ENCODE measurements around the gene KIF26B. TPM values are rescaled to one million over a fixed set of nuclear protein-coding genes. Genes with fewer than 3 reads are reported as not detected.

Gene KIF26B
- total RNA-seq, 1 donor from 2014 or later, result 3.4 TPM

DNA sequence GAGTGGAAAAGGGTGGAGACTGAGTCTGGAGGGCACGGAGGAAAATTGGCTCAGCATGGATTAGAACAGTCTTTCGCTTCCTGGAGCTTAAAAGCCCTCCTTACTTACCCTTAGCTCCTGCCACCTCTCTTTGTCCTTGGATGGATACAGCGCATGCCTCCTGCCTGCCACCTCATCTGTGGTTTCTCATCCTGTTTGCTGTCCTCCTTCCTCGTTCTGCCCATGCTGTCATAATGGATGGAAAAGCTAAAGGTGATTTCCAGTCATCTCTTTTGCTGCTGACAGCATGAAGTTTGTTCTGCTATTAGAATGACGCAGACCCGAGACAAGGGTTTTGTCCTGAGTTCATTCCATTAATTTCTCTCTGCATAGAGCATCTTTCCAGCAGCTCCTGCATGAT is 425.9 kb downstream of the KIF26B start:
- Mint-ChIP-seq H3K4me3 (ENCODE audit: unreplicated experiment) (no peak overlapping the region), H3K9me3 (ENCODE audit: unreplicated experiment) (no peaks in the 10 kb centered on the region), H3K36me3 (ENCODE audit: low read depth, unreplicated experiment) (no peaks in the 10 kb centered on the region), H3K4me1 (ENCODE audit: unreplicated experiment) (peaks cover 30% of the 10 kb centered on the region), H3K27ac (ENCODE audit: unreplicated experiment) (no peak overlapping the region), H3K27me3 (ENCODE audit: unreplicated experiment) (peaks cover 5% of the 10 kb centered on the region)
- TF ChIP-seq, protein P1, sequence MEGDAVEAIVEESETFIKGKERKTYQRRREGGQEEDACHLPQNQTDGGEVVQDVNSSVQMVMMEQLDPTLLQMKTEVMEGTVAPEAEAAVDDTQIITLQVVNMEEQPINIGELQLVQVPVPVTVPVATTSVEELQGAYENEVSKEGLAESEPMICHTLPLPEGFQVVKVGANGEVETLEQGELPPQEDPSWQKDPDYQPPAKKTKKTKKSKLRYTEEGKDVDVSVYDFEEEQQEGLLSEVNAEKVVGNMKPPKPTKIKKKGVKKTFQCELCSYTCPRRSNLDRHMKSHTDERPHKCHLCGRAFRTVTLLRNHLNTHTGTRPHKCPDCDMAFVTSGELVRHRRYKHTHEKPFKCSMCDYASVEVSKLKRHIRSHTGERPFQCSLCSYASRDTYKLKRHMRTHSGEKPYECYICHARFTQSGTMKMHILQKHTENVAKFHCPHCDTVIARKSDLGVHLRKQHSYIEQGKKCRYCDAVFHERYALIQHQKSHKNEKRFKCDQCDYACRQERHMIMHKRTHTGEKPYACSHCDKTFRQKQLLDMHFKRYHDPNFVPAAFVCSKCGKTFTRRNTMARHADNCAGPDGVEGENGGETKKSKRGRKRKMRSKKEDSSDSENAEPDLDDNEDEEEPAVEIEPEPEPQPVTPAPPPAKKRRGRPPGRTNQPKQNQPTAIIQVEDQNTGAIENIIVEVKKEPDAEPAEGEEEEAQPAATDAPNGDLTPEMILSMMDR (IDR thresholded peaks at IDR 0.05; ENCODE audit: unreplicated experiment), result no peak
- DNase-seq (ENCODE audit: low spot score), result no peak

DNA sequence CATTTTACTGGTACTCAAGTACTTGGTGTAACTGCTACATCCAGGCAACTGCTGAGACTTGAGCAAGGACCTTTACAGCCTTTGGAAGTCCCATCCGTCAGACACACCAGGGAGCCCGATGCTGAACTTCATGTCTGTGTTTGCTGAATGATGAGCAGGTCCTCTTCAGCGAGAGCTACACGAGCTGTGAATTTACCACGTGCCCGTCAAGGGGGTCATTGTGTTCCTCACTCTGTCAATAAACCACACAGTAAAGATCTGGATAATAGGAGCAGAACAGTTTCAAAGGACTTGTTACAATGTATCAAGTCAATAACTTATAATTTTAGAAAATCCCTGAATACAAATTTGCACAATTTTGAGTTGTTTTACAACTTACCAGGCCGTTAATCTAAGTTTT is 427.2 kb downstream of the KIF26B start:
- no peak overlapping the region for H3K4me3 Mint-ChIP-seq (ENCODE audit: unreplicated experiment)
- H3K27me3 Mint-ChIP-seq (ENCODE audit: unreplicated experiment), result peaks cover 5% of the 10 kb centered on the region
- H3K4me1 Mint-ChIP-seq (ENCODE audit: unreplicated experiment), result peaks cover 16% of the 10 kb centered on the region
- H3K27ac Mint-ChIP-seq (ENCODE audit: unreplicated experiment), result no peak overlapping the region
- TF ChIP-seq, protein P1 (IDR thresholded peaks at IDR 0.05; ENCODE audit: unreplicated experiment), result no peak
- no peak for DNase-seq (ENCODE audit: low spot score)
- no peaks in the 10 kb centered on the region for H3K36me3 Mint-ChIP-seq (ENCODE audit: low read depth, unreplicated experiment)
- H3K9me3 Mint-ChIP-seq (ENCODE audit: unreplicated experiment), result no peaks in the 10 kb centered on the region

DNA sequence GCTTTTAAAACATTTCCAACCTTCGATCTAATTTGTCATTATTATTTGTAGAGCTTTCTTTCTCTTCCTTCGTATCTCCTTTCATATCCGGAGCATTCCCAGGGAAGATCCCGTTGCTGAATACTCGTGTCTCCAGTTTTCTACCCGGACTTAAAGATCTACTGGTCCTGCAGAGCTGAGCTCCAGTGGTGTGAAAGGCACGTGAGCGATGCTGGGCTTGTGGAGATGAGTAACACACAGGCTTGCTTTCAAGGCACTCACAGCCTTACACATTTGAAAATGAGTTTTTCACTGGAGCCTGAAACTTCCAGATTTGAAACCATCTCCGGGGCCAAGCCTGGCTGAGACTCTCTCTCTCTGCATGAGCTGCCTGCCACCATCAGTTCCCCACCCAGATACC is 428.3 kb downstream of the KIF26B start:
- Mint-ChIP-seq H3K27me3 (ENCODE audit: unreplicated experiment) (peaks cover 2% of the 10 kb centered on the region), H3K4me1 (ENCODE audit: unreplicated experiment) (peaks cover 11% of the 10 kb centered on the region), H3K9me3 (ENCODE audit: unreplicated experiment) (no peaks in the 10 kb centered on the region), H3K36me3 (ENCODE audit: low read depth, unreplicated experiment) (no peaks in the 10 kb centered on the region), H3K4me3 (ENCODE audit: unreplicated experiment) (no peak overlapping the region), H3K27ac (ENCODE audit: unreplicated experiment) (no peak overlapping the region)
- TF ChIP-seq, protein P1 (IDR thresholded peaks at IDR 0.05; ENCODE audit: unreplicated experiment), result no peak
- no peak for DNase-seq (ENCODE audit: low spot score)

DNA sequence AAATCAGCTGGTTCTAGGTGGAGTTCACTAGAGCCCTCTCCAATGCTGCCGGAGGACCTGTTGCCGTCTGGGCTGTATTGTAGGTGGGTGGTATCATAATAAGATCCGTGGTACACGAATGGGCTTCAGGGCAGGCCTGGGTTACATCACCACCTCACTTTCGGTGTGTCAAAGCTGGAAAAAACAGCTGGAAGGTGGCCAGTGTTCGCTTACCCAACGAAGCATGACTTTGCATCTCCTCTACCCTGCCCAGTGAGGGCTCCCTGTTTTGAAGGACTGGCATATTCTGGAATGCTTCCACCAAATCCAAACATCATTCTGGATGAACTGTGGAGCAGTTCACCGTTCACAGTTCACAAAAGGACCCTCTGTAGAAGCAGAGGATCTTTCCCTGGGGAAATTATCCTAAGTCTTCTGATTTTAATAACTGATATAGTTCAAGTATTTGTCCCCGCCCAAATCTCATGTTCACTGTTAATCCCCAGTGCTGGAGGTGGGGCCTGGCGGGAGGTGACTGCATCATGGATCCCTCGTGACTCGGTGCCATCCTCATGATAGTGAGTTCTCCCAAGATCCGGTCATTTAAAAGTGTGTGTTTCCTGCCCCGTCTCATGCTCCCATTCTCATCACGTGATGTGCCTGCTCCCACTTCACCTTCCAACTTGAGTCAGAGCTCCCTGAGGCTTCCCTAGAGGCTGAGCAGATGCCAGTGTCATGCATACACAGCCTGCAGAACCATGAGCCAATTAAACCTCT is 429.0 kb downstream of the KIF26B start:
- no peaks in the 10 kb centered on the region for H3K9me3 Mint-ChIP-seq (ENCODE audit: unreplicated experiment)
- H3K4me3 Mint-ChIP-seq (ENCODE audit: unreplicated experiment), result no peak overlapping the region
- H3K4me1 Mint-ChIP-seq (ENCODE audit: unreplicated experiment), result peaks cover 5% of the 10 kb centered on the region
- TF ChIP-seq, protein P1 (IDR thresholded peaks at IDR 0.05; ENCODE audit: unreplicated experiment), result no peak
- H3K27me3 Mint-ChIP-seq (ENCODE audit: unreplicated experiment), result no peaks in the 10 kb centered on the region
- no peak for DNase-seq (ENCODE audit: low spot score)
- no peak overlapping the region for H3K27ac Mint-ChIP-seq (ENCODE audit: unreplicated experiment)
- no peaks in the 10 kb centered on the region for H3K36me3 Mint-ChIP-seq (ENCODE audit: low read depth, unreplicated experiment)

DNA sequence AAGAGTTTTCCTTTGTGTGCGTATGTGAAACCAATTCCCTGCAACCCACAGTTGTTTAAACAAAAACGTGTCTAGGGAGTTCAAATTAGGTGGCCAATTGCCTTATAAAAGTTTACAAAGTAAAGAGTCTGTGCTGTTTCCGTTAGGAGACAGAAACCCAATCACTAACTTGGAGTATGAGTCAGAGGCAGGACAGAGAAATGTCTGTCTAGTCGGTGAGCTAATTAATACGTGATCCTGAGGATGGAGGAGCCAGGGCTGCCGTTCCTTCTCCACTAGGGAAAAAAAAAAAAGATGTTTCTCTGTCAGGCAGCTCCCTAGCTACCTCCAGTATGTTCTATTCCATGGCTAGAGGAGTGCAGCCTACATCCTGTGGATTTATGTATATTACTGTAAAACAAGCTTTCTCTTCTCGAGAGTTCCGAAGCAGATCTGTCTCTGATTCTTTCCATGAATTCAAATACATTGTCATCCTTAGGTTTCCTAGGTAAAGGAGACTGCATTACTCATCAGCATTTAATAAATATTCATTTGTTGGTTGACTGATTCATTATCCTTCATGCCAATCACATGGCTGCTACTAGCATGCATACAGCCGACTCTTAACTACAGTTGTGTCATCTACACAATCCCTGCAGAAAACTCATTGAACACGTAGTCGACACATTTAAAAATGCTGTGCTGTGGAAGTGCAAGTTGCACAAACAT is 430.6 kb downstream of the KIF26B start:
- no peak overlapping the region for H3K4me3 Mint-ChIP-seq (ENCODE audit: unreplicated experiment)
- H3K9me3 Mint-ChIP-seq (ENCODE audit: unreplicated experiment), result no peaks in the 10 kb centered on the region
- H3K4me1 Mint-ChIP-seq (ENCODE audit: unreplicated experiment), result peaks cover 8% of the 10 kb centered on the region
- no peak overlapping the region for H3K27ac Mint-ChIP-seq (ENCODE audit: unreplicated experiment)
- H3K27me3 Mint-ChIP-seq (ENCODE audit: unreplicated experiment), result no peaks in the 10 kb centered on the region
- no peak for DNase-seq (ENCODE audit: low spot score)
- TF ChIP-seq, protein P1 (IDR thresholded peaks at IDR 0.05; ENCODE audit: unreplicated experiment), result no peak
- H3K36me3 Mint-ChIP-seq (ENCODE audit: low read depth, unreplicated experiment), result no peaks in the 10 kb centered on the region
